ENCODE data around the gene TOGARAM2. TPM values are rescaled to one million over a fixed set of nuclear protein-coding genes. Genes with fewer than 3 reads are reported as not detected.

Gene TOGARAM2
- total and polyA plus RNA-seq, 7 experiments from 2014 or later = 0.58 to 4.9 (median 1.4) TPM; not detected in 1

- Mint-ChIP-seq H3K36me3 (no peaks in the 10 kb centered on the region), H3K9me3 (no peaks in the 10 kb centered on the region), H3K27me3 (no peaks in the 10 kb centered on the region), H3K4me3 (no peak overlapping the region), H3K27ac (no peak overlapping the region), H3K4me1 (no peaks in the 10 kb centered on the region)
- no peaks in the 10 kb centered on the region for H3K9me3 ChIP-seq (ENCODE audit: control insufficient read depth in 2 of 3, low read length in 3 of 3)
- ChIA-PET CTCF (no interaction called here), POLR2A (no interaction called here)
- no peak overlapping the region for H3K27ac ChIP-seq (ENCODE audit: low read depth, low read length)
- intact Hi-C loops (cut with micrococcal nuclease) = no loop called here
- no peaks in the 10 kb centered on the region for H3K4me1 ChIP-seq (ENCODE audit: control insufficient read depth in 2 of 2, insufficient read depth in 2 of 2, low read length in 2 of 2)
- ATAC-seq = no peak
- H3K4me3 ChIP-seq (ENCODE audit: low read length) = no peak overlapping the region
- no peaks in the 10 kb centered on the region for H3K36me3 ChIP-seq (ENCODE audit: control insufficient read depth in 2 of 3, insufficient read depth in 3 of 3, low read length in 3 of 3)
- H3K27me3 ChIP-seq (ENCODE audit: control insufficient read depth in 2 of 2, insufficient read depth in 2 of 2, low read length in 2 of 2) = no peaks in the 10 kb centered on the region
- DNase-seq = no peak
These were observed 87.4 kb downstream of the TOGARAM2 start for GRCh38 chr2:29068513-29068912.

GRCh38 chr2:29070526-29070925, 89.4 kb downstream of the TOGARAM2 start:
- Histone ChIP-seq H3K9me3 (ENCODE audit: control insufficient read depth in 2 of 3, low read length in 3 of 3) (no peaks in the 10 kb centered on the region), H3K4me1 (ENCODE audit: control insufficient read depth in 2 of 2, insufficient read depth in 2 of 2, low read length in 2 of 2) (no peaks in the 10 kb centered on the region), H3K4me3 (ENCODE audit: low read length) (no peak overlapping the region), H3K36me3 (ENCODE audit: control insufficient read depth in 2 of 3, insufficient read depth in 3 of 3, low read length in 3 of 3) (no peaks in the 10 kb centered on the region), H3K27me3 (ENCODE audit: control insufficient read depth in 2 of 2, insufficient read depth in 2 of 2, low read length in 2 of 2) (no peaks in the 10 kb centered on the region), H3K27ac (ENCODE audit: low read depth, low read length) (no peak overlapping the region)
- intact Hi-C loops (cut with micrococcal nuclease) = no loop called here
- ATAC-seq = no peak
- Mint-ChIP-seq H3K4me3 (no peak overlapping the region), H3K4me1 (no peaks in the 10 kb centered on the region), H3K27me3 (no peaks in the 10 kb centered on the region), H3K27ac (no peak overlapping the region), H3K36me3 (no peaks in the 10 kb centered on the region), H3K9me3 (no peaks in the 10 kb centered on the region)
- no peak for DNase-seq
- ChIA-PET POLR2A (no interaction called here), CTCF (no interaction called here)

- Histone ChIP-seq H3K36me3 (ENCODE audit: control insufficient read depth in 2 of 3, insufficient read depth in 3 of 3, low read length in 3 of 3) (no peaks in the 10 kb centered on the region), H3K4me3 (ENCODE audit: low read length) (no peak overlapping the region), H3K27ac (ENCODE audit: low read depth, low read length) (no peak overlapping the region), H3K9me3 (ENCODE audit: control insufficient read depth in 2 of 3, low read length in 3 of 3) (no peaks in the 10 kb centered on the region), H3K4me1 (ENCODE audit: control insufficient read depth in 2 of 2, insufficient read depth in 2 of 2, low read length in 2 of 2) (no peaks in the 10 kb centered on the region), H3K27me3 (ENCODE audit: control insufficient read depth in 2 of 2, insufficient read depth in 2 of 2, low read length in 2 of 2) (no peaks in the 10 kb centered on the region)
- no peak for ATAC-seq
- no peak for DNase-seq
- H3K36me3 Mint-ChIP-seq = no peaks in the 10 kb centered on the region
- CTCF ChIA-PET = no interaction called here
- no peaks in the 10 kb centered on the region for H3K9me3 Mint-ChIP-seq
- H3K27me3 Mint-ChIP-seq = no peaks in the 10 kb centered on the region
- no peak overlapping the region for H3K4me3 Mint-ChIP-seq
- POLR2A ChIA-PET = interaction anchor here (0.9 kb wide), 1 partner anchor 39 kb away, joined by 3 read pairs; no protein-coding TSS in a partner anchor
- H3K4me1 Mint-ChIP-seq = no peaks in the 10 kb centered on the region
- intact Hi-C loops (cut with micrococcal nuclease) = no loop called here
- H3K27ac Mint-ChIP-seq = no peak overlapping the region
These were observed 90.2 kb downstream of the TOGARAM2 start for GRCh38 chr2:29071032-29071975.

- no peaks in the 10 kb centered on the region for H3K4me1 ChIP-seq (ENCODE audit: control insufficient read depth in 2 of 2, insufficient read depth in 2 of 2, low read length in 2 of 2)
- H3K27ac ChIP-seq (ENCODE audit: low read depth, low read length) = no peak overlapping the region
- no peak overlapping the region for H3K4me3 ChIP-seq (ENCODE audit: low read length)
- intact Hi-C loops (cut with micrococcal nuclease) = no loop called here
- no peaks in the 10 kb centered on the region for H3K9me3 Mint-ChIP-seq
- ChIA-PET POLR2A (no interaction called here), CTCF (no interaction called here)
- H3K27me3 ChIP-seq (ENCODE audit: control insufficient read depth in 2 of 2, insufficient read depth in 2 of 2, low read length in 2 of 2) = no peaks in the 10 kb centered on the region
- no peaks in the 10 kb centered on the region for H3K36me3 Mint-ChIP-seq
- DNase-seq (no peak), ATAC-seq (no peak)
- H3K9me3 ChIP-seq (ENCODE audit: control insufficient read depth in 2 of 3, low read length in 3 of 3) = no peaks in the 10 kb centered on the region
- H3K36me3 ChIP-seq (ENCODE audit: control insufficient read depth in 2 of 3, insufficient read depth in 3 of 3, low read length in 3 of 3) = no peaks in the 10 kb centered on the region
- no peaks in the 10 kb centered on the region for H3K27me3 Mint-ChIP-seq
- H3K4me3 Mint-ChIP-seq = no peak overlapping the region
- no peak overlapping the region for H3K27ac Mint-ChIP-seq
- H3K4me1 Mint-ChIP-seq = no peaks in the 10 kb centered on the region
These were observed 91.2 kb downstream of the TOGARAM2 start for GRCh38 chr2:29072251-29072650.

GRCh38 chr2:29072971-29073725, 92.0 kb downstream of the TOGARAM2 start:
- ChIA-PET POLR2A (interaction anchor here (0.6 kb wide), 1 partner anchor 108 kb away, joined by 3 read pairs; no protein-coding TSS in a partner anchor), CTCF (no interaction called here)
- Histone ChIP-seq H3K27ac (ENCODE audit: low read depth, low read length) (no peak overlapping the region), H3K9me3 (ENCODE audit: control insufficient read depth in 2 of 3, low read length in 3 of 3) (no peaks in the 10 kb centered on the region), H3K4me3 (ENCODE audit: low read length) (no peak overlapping the region), H3K4me1 (ENCODE audit: control insufficient read depth in 2 of 2, insufficient read depth in 2 of 2, low read length in 2 of 2) (no peaks in the 10 kb centered on the region), H3K27me3 (ENCODE audit: control insufficient read depth in 2 of 2, insufficient read depth in 2 of 2, low read length in 2 of 2) (no peaks in the 10 kb centered on the region), H3K36me3 (ENCODE audit: control insufficient read depth in 2 of 3, insufficient read depth in 3 of 3, low read length in 3 of 3) (no peaks in the 10 kb centered on the region)
- H3K36me3 Mint-ChIP-seq = no peaks in the 10 kb centered on the region
- no peak overlapping the region for H3K4me3 Mint-ChIP-seq
- DNase-seq (no peak), ATAC-seq (no peak)
- no peak overlapping the region for H3K27ac Mint-ChIP-seq
- peaks cover 0 to 6% (median 0%) of the 10 kb centered on the region in 11 donors for H3K9me3 Mint-ChIP-seq
- no peaks in the 10 kb centered on the region for H3K27me3 Mint-ChIP-seq
- H3K4me1 Mint-ChIP-seq = no peaks in the 10 kb centered on the region
- intact Hi-C loops (cut with micrococcal nuclease) = no loop called here

GRCh38 chr2:29073933-29074332, 92.8 kb downstream of the TOGARAM2 start:
- Mint-ChIP-seq H3K4me3 (no peak overlapping the region), H3K36me3 (no peaks in the 10 kb centered on the region), H3K4me1 (no peaks in the 10 kb centered on the region), H3K27me3 (no peaks in the 10 kb centered on the region), H3K9me3 (peaks cover 0 to 7% (median under 1%) of the 10 kb centered on the region in 11 donors), H3K27ac (no peak overlapping the region)
- ChIA-PET CTCF (no interaction called here), POLR2A (interaction anchor here (0.6 kb wide), 1 partner anchor 108 kb away, joined by 3 read pairs; no protein-coding TSS in a partner anchor)
- ATAC-seq = no peak
- DNase-seq = no peak
- Histone ChIP-seq H3K4me3 (ENCODE audit: low read length) (no peak overlapping the region), H3K9me3 (ENCODE audit: control insufficient read depth in 2 of 3, low read length in 3 of 3) (no peaks in the 10 kb centered on the region), H3K27me3 (ENCODE audit: control insufficient read depth in 2 of 2, insufficient read depth in 2 of 2, low read length in 2 of 2) (no peaks in the 10 kb centered on the region), H3K36me3 (ENCODE audit: control insufficient read depth in 2 of 3, insufficient read depth in 3 of 3, low read length in 3 of 3) (no peaks in the 10 kb centered on the region), H3K4me1 (ENCODE audit: control insufficient read depth in 2 of 2, insufficient read depth in 2 of 2, low read length in 2 of 2) (no peaks in the 10 kb centered on the region), H3K27ac (ENCODE audit: low read depth, low read length) (no peak overlapping the region)
- intact Hi-C loops (cut with micrococcal nuclease) = no loop called here
